RKO (cell line): Measurements from ENCODE around the gene DSCAM.

Experiments
- DNase-seq: peaks from one replicate; pipeline ENCODE4 v3.0.0-alpha.2; 2016; ENCODE audit warnings: low spot score

Gene DSCAM

DNA sequence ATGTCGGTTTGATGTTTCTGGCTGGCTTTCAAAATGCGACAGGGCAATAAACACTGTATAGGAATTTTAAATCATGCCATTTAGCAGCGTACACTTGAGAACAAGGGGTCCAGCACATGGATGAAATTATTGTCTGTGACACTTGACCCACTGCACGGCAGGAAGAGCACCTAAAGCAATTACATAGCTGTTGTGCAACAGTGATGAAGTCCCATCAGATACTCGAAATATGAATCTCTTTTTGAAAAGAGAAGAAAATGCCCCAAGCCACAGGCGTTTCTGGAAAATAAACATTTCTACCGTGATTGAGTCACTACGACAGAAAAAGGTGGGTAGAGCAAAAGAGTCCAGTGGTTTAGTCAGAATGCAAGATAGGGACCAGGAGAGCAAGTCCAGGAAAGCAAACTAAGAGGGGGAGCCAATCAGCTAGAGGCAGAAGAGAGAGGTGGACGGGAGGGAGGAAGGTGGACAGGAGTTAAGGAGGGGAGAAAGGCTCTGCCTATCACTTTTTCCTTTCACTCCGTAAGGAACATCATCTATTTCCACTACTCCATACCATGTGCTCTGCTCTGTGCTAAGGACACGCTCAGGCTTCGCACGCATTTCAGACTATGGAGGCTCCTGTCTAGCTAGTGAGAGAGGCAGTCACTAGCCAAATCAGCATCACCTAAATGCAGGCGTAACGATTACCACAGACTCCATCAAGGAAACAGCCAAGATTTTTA lies 6.4 kb downstream of the DSCAM start:
- no peak for DNase-seq

DNA sequence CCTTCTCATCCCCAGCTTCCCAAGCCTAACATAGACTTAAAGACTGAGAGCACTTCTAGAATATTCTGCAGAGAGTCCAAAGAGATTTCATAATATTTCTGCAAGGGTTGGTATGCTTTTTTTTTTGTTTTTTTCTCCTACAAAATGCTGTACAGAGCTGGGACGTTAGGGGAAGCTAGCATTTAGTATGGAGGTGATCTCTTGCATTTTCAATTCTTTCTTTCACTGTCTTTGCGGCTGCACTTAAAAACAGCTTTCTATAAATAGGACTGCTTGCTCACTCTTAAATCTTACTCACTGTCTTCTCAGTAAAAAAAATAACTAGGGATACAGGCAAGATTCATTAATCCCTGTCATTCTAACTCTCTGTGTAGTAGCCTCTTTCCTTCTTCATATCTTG lies 7.4 kb downstream of the DSCAM start:
- no peak for DNase-seq

GRCh38 chr21:40837456-40837855 lies 9.5 kb downstream of the DSCAM start:
- DNase-seq = no peak

DNA sequence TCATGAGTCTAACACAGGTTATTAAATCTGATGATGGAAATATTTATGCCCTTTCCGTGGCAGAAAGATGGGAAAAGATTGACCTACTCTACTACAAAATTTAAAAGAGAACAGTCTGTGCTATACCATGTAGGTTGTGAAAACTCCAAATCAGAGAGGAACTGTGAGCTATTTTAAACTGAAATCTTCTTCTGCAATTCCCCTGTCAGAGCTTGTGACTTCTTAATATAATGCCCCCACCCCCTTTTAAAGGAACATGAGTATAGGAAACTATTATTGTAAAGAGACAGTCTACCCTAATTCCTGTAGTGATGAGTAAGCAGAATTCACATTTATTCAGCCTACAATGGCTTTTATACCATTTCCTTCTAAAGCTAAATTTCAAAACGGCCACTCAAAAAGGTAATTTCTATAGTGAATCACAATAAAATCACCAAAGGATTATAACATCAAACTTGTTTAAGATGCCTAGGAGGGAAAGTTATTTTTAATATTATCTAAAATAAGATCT lies 11.7 kb downstream of the DSCAM start:
- no peak for DNase-seq

GRCh38 chr21:40833184-40833583 lies 13.8 kb downstream of the DSCAM start:
- DNase-seq = no peak

DNA sequence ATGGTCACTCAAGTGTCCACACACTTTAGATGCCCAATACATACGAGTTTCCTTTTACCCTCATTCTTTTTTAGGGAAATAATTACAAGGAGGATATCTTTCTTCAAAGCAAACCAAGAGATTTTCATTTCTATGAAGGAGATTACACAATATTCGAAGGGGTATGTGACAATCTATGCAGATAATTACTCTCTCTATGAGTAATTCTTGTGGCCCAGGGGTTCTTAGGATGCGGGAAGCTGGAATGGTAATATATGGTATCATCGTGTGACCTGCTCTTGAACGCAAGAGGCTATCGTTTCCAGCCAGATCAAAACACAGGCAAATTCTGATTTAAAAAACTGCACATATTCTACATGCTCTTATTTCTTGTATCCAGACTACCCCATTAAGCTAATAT lies 14.6 kb downstream of the DSCAM start:
- no peak for DNase-seq

DNA sequence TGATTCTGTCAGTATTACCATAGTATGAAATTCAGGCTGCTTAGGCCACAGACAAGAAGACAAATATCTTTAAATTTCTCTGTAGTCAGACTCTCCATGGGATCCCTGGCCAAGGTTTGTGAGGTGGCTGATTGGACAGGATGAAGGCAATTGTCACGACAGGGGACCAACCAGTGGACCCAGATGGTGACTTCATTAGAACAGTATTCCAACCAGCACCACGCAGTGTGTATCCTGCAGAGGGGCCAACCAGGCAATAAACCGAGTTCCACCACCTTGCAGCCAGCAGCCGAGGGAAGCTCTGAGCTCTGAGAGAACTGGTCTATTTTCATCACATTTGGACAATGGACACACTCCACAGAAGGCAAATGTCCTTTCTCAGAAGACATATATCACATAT lies 16.1 kb downstream of the DSCAM start:
- DNase-seq = no peak

- no peak for DNase-seq
Observed at GRCh38 chr21:40829791-40830190, 17.2 kb downstream of the DSCAM start.

- no peak for DNase-seq
Observed at GRCh38 chr21:40829308-40829707, 17.6 kb downstream of the DSCAM start.

GRCh38 chr21:40827509-40827908 lies 19.4 kb downstream of the DSCAM start:
- DNase-seq = no peak

GRCh38 chr21:40819071-40819900 lies 27.7 kb downstream of the DSCAM start:
- no peak for DNase-seq

GRCh38 chr21:40813918-40814317 lies 33.0 kb downstream of the DSCAM start:
- no peak for DNase-seq

- DNase-seq = peak; percentile 9
Observed at GRCh38 chr21:40809673-40810197, 37.2 kb downstream of the DSCAM start.

- no peak for DNase-seq
Observed at GRCh38 chr21:40803101-40803500, 43.9 kb downstream of the DSCAM start.

DNA sequence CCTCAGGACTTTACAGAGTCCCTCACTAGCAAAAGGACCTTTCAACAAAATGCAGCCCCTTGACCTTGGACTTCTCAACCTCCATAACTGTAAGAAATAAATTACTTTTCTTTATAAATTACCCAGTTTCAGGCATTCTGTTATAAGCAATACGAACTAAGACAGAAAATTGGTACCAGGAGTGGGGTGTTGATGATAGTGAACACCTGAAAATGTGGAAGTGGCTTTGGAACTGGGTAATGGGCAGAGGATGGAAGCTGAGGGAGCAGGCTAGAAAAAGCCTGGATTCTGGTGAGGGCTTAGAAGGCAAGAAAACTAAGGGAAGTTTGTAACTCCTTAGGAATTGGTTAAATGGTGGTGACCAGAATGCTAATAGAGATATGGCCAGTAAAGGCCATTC lies 46.8 kb downstream of the DSCAM start:
- no peak for DNase-seq

GRCh38 chr21:40797891-40798290 lies 49.1 kb downstream of the DSCAM start:
- DNase-seq = no peak

GRCh38 chr21:40797410-40797809 lies 49.5 kb downstream of the DSCAM start:
- no peak for DNase-seq

- no peak for DNase-seq
Observed at GRCh38 chr21:40796464-40796863, 50.5 kb downstream of the DSCAM start.

GRCh38 chr21:40795313-40795712 lies 51.6 kb downstream of the DSCAM start:
- DNase-seq = no peak

DNA sequence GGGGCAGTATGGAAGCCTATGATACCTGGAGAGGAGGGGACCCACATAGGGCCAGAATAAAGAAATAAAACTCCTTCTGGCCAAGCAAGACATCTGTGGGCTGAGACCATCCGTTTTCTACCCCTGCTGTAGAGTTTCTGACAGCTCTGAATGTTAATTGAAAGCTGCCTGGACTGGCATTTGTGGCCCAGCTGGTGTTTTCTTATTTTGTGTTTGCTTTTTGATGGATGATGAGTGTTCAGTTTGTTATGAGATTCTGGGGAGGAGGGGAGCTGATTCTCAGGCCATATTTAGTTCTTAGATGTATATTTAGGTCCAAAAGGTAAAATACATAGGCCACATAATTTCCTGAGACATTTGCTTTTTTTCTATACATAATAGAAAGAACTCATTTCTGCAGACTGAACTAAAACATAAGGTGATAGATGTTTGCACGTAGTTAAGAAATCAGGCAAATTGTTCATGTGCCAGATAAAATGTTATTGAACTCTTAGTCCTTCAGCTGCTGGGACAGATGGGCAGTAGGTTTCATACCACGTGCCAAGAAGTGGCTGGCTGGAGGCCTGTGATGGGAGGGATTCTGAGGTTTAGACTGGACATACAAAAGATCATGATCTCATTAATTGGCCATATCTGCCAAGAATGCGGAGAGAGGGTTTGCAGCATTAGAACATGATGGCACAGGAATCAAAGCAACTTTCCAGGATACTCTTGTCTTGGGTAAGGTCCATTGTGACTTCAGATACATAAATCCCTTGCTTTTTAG lies 54.1 kb downstream of the DSCAM start:
- DNase-seq = no peak

DNA sequence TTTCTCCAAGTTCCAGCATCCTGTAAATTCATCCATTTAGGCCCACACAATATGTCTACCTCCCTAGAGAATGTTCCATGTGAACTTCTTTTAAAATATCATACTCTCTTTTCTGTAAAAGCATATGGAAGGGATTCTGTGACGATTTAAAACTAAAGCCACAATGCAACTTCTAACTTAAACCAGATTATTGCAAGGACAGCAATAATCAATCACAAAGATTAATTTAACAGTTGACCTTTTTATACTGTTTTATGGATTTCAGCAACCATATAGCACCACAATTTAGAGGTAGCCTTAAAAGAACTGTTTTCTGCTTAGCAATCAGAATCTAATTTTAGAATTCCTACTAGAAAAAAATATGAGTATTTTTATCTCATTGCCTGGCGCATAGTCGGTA lies 58.3 kb downstream of the DSCAM start:
- no peak for DNase-seq

- DNase-seq = no peak
Observed at GRCh38 chr21:40783404-40783803, 63.6 kb downstream of the DSCAM start.
